Glutamatergic neuron (in vitro differentiated cells): ENCODE results near the gene RARS2. TPM values are rescaled to one million over a fixed set of nuclear protein-coding genes. Genes with fewer than 3 reads are reported as not detected.

Experiments
- DNase-seq: peaks from one replicate; pipeline ENCODE4 v3.0.0; 2022
- H3K27ac Mint-ChIP-seq: one replicate; pipeline ENCODE4 v1.8.0; 2020; ENCODE audit warnings: mild to moderate bottlenecking, mixed read lengths, inconsistent platforms; ENCODE audit not compliant: unreplicated experiment
- H3K27me3 Mint-ChIP-seq: one replicate; pipeline ENCODE4 v1.8.0; 2020; ENCODE audit warnings: mild to moderate bottlenecking, moderate library complexity, mixed read lengths, inconsistent platforms; ENCODE audit not compliant: unreplicated experiment
- H3K36me3 Mint-ChIP-seq: one replicate; pipeline ENCODE4 v1.8.0; 2020; ENCODE audit warnings: mild to moderate bottlenecking, mixed read lengths, inconsistent platforms; ENCODE audit not compliant: unreplicated experiment
- H3K4me1 Mint-ChIP-seq: one replicate; pipeline ENCODE4 v1.8.0; 2020; ENCODE audit warnings: mild to moderate bottlenecking, low read depth, mixed read lengths, inconsistent platforms; ENCODE audit not compliant: unreplicated experiment
- H3K4me3 Mint-ChIP-seq: one replicate; pipeline ENCODE4 v1.8.0; 2020; ENCODE audit warnings: mild to moderate bottlenecking, mixed read lengths, inconsistent platforms; ENCODE audit not compliant: unreplicated experiment
- H3K9me3 Mint-ChIP-seq: one replicate; pipeline ENCODE4 v1.8.0; 2020; ENCODE audit warnings: mild to moderate bottlenecking, moderate library complexity, mixed read lengths, inconsistent platforms; ENCODE audit not compliant: unreplicated experiment
- total RNA-seq: library from RNA; stranded (reverse); fragmentation: NEBNext Ultra II Directional; extraction: Animal tissue kit (Norgen Biotek cat#: 25700); gene quantifications from one replicate; pipeline ENCODE4 v1.2.1, GENCODE V29; 2021; ENCODE audit not compliant: unreplicated experiment
- TF ChIP-seq, protein P1 (sequence below): fragments of 200-600 bp; sonication (generic); IDR thresholded peaks from one replicate; pipeline ENCODE4 v1.5.0; 2021; ENCODE audit not compliant: partially characterized antibody, unreplicated experiment

The RARS2 gene
- total RNA-seq, 1 donor from 2014 or later = 42.0 TPM

- Mint-ChIP-seq H3K27me3 (no peaks in the 10 kb centered on the region), H3K4me3 (no peak overlapping the region), H3K36me3 (no peaks in the 10 kb centered on the region), H3K9me3 (peaks cover 3% of the 10 kb centered on the region), H3K4me1 (no peaks in the 10 kb centered on the region), H3K27ac (no peak overlapping the region)
- TF ChIP-seq, protein P1, sequence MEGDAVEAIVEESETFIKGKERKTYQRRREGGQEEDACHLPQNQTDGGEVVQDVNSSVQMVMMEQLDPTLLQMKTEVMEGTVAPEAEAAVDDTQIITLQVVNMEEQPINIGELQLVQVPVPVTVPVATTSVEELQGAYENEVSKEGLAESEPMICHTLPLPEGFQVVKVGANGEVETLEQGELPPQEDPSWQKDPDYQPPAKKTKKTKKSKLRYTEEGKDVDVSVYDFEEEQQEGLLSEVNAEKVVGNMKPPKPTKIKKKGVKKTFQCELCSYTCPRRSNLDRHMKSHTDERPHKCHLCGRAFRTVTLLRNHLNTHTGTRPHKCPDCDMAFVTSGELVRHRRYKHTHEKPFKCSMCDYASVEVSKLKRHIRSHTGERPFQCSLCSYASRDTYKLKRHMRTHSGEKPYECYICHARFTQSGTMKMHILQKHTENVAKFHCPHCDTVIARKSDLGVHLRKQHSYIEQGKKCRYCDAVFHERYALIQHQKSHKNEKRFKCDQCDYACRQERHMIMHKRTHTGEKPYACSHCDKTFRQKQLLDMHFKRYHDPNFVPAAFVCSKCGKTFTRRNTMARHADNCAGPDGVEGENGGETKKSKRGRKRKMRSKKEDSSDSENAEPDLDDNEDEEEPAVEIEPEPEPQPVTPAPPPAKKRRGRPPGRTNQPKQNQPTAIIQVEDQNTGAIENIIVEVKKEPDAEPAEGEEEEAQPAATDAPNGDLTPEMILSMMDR = no peak
- DNase-seq = no peak
Measured at GRCh38 chr6:87522686-87523085, 67.1 kb downstream of the RARS2 start.

GRCh38 chr6:87518453-87518852 lies 71.3 kb downstream of the RARS2 start:
- no peaks in the 10 kb centered on the region for H3K9me3 Mint-ChIP-seq
- H3K27ac Mint-ChIP-seq = no peak overlapping the region
- H3K4me1 Mint-ChIP-seq = no peaks in the 10 kb centered on the region
- TF ChIP-seq, protein P1 = no peak
- no peak overlapping the region for H3K4me3 Mint-ChIP-seq
- DNase-seq = no peak
- H3K27me3 Mint-ChIP-seq = no peaks in the 10 kb centered on the region
- no peaks in the 10 kb centered on the region for H3K36me3 Mint-ChIP-seq

DNA sequence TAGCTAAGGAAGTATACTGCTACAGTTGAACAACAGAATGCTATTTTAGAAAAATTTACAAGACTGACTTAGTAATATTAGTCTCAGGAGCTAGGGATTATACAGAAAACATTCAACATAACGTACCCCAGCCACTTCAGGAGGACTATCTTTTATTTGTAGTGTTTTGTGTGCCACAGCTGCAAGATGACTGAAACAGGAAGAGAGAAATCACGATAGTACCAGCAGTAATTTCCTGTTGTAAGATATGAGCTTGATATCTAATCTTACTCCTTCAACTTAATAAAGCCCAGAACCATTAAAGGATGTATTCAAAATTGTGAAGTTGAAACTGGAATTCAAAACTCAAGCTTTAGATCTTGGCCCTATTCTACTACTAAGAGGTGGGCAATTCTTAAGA lies 75.0 kb downstream of the RARS2 start:
- H3K9me3 Mint-ChIP-seq = no peaks in the 10 kb centered on the region
- no peak for DNase-seq
- TF ChIP-seq, protein P1 = no peak
- no peaks in the 10 kb centered on the region for H3K36me3 Mint-ChIP-seq
- H3K27me3 Mint-ChIP-seq = no peaks in the 10 kb centered on the region
- H3K4me3 Mint-ChIP-seq = no peak overlapping the region
- H3K4me1 Mint-ChIP-seq = no peaks in the 10 kb centered on the region
- no peak overlapping the region for H3K27ac Mint-ChIP-seq

GRCh38 chr6:87504441-87504840 lies 85.3 kb downstream of the RARS2 start:
- H3K27ac Mint-ChIP-seq = no peak overlapping the region

DNA sequence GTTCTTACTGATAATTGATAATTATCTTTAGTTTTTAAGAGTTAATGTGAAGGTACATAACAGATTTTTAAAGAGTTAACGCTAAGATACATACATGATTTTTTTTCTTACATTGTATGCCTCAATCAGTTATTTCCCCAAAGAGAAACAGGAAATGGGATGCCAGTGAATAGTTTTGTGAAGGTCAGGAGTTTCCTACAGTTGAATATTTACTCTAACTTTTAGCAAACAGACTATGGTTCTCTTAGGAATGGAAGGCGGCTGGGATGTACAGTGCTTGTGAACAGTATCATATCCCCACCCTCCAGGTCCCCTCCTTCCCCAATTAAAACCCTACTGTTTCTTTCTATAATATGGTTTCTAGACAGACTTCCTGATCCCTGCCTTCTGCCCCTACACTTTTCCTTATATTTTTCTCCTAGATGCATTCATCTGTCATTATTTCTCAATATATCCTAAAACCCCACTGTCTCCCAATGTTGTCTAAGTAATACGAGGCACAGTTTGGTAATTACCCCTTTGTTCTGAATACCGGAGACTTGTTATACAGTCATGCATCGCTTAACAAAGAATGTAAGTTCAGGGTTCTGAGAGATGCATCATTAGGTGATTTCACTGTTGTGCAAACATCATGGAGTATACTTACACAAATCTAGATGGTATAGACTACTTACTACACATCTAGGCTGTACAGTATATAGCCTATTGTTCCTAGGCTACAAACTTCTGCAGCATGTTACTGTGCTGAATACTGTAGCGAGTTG lies 87.8 kb downstream of the RARS2 start:
- DNase-seq = no peak
- Mint-ChIP-seq H3K9me3 (peaks cover 2% of the 10 kb centered on the region), H3K27me3 (no peaks in the 10 kb centered on the region), H3K4me1 (peaks cover 6% of the 10 kb centered on the region), H3K36me3 (no peaks in the 10 kb centered on the region), H3K4me3 (no peak overlapping the region), H3K27ac (no peak overlapping the region)
- TF ChIP-seq, protein P1 = no peak

More at GRCh38 chr6:87504441-87504840, 85.3 kb downstream of the RARS2 start:
- Mint-ChIP-seq H3K36me3 (no peaks in the 10 kb centered on the region), H3K27me3 (no peaks in the 10 kb centered on the region), H3K4me3 (no peak overlapping the region), H3K9me3 (peaks cover 2% of the 10 kb centered on the region), H3K4me1 (peaks cover 6% of the 10 kb centered on the region)
- DNase-seq = no peak
- TF ChIP-seq, protein P1 = no peak
